Activated T-helper 17 cell treated with anti-CD3 and anti-CD28 coated beads, Interleukin-2, amount 50 U/mL, for 72 hours (primary cell): ENCODE results near the gene PTP4A1. TPM values are rescaled to one million over a fixed set of nuclear protein-coding genes. Genes with fewer than 3 reads are reported as not detected.

Experiments
- ATAC-seq: fragments of 150-1000 bp; cut with Tn5 transposase; replicated peaks from 2 replicates; pipeline ENCODE4 v1.10.0; 2021; ENCODE audit warnings: mild to moderate bottlenecking, moderate library complexity
- H3K27ac Mint-ChIP-seq: one replicate; pipeline ENCODE4 v1.8.0; 2022; ENCODE audit warnings: mixed read lengths
- H3K27me3 Mint-ChIP-seq: one replicate; pipeline ENCODE4 v1.8.0; 2022; ENCODE audit warnings: mixed read lengths
- H3K36me3 Mint-ChIP-seq: one replicate; pipeline ENCODE4 v1.8.0; 2022; ENCODE audit warnings: low read depth, mild to moderate bottlenecking, mixed read lengths
- H3K4me1 Mint-ChIP-seq: one replicate; pipeline ENCODE4 v1.8.0; 2022; ENCODE audit warnings: mixed read lengths
- H3K4me3 Mint-ChIP-seq: one replicate; pipeline ENCODE4 v1.8.0; 2022; ENCODE audit warnings: mild to moderate bottlenecking, mixed read lengths
- H3K9me3 Mint-ChIP-seq: one replicate; pipeline ENCODE4 v1.8.0; 2022; ENCODE audit warnings: mixed read lengths
- total RNA-seq, 2 donors: library from RNA; stranded (reverse); gene quantifications; one replicate each; pipeline ENCODE4 v1.2.3, GENCODE V29; 2022

PTP4A1 gene
- total RNA-seq, 2 donors from 2014 or later: 43.3 to 70.8 TPM

DNA sequence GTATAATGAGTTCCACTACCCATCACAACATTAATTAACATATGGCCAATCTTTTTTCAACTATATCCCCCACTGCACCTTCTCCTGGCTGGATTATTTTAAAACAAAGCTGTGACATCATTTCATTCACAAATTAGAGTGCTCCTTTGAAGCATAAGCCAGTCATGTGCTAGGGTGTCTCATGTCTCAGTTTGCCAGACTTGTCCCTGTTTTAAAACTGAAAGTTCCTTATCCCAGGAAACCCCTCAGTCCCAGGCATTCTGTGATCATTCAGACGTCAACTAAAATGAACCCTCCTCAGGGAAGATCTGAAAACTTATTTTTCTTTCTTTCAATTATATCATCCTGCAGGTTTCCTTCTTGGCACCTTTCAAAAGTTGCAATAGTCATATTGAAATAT, 29.3 kb upstream of the PTP4A1 start:
- peaks cover 3% of the 10 kb centered on the region for H3K9me3 Mint-ChIP-seq
- H3K4me1 Mint-ChIP-seq: no peaks in the 10 kb centered on the region
- peaks cover 19% of the 10 kb centered on the region for H3K27me3 Mint-ChIP-seq
- H3K4me3 Mint-ChIP-seq: no peak overlapping the region
- ATAC-seq: no peak
- H3K27ac Mint-ChIP-seq: no peak overlapping the region
- no peaks in the 10 kb centered on the region for H3K36me3 Mint-ChIP-seq

DNA sequence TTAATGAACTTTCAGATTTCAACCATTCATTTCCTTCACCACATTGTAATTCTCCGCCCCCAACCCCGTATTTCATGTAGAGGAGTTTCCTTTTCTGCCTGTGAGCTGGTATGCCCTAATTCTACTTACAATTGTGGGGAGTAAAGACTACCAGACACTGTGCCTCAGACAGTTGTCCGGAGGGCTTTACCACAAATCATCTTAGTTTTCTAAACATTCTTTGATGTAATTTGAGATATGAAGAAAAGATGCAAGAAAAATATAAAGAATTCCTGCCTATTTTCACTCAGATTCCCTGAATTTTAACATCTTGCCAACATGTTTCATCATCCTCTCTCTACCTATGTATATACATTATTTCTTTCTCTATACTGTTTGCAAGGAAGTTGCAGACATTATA, 28.3 kb upstream of the PTP4A1 start:
- H3K4me3 Mint-ChIP-seq: no peak overlapping the region
- no peaks in the 10 kb centered on the region for H3K36me3 Mint-ChIP-seq
- no peak for ATAC-seq
- H3K27me3 Mint-ChIP-seq: peaks cover 21% of the 10 kb centered on the region
- H3K4me1 Mint-ChIP-seq: no peaks in the 10 kb centered on the region
- H3K9me3 Mint-ChIP-seq: peaks cover 3% of the 10 kb centered on the region
- no peak overlapping the region for H3K27ac Mint-ChIP-seq

DNA sequence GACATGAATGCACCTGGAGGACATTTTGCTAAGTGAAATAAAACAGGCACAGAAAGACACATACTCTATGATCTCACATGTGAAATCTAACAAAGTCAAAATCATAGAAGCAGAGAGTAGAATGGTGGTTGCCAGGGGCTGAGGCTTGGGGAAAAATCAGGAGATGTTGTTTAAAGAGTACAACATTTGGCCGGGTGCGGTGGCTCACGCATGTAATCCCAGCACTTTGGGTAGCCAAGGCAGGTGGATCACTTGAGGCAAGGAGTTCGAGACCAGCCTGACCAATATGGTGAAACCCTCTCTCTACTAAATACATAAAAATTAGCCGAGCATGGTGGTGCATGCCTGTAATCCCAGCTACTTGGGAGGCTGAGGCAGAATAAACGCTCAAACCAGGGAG, 26.0 kb upstream of the PTP4A1 start:
- Mint-ChIP-seq H3K4me1 (no peaks in the 10 kb centered on the region), H3K36me3 (no peaks in the 10 kb centered on the region)
- no peak for ATAC-seq

GRCh38 chr6:63546697-63547096, 25.6 kb upstream of the PTP4A1 start:
- H3K27ac Mint-ChIP-seq: no peak overlapping the region
- peaks cover 2% of the 10 kb centered on the region for H3K9me3 Mint-ChIP-seq
- H3K36me3 Mint-ChIP-seq: no peaks in the 10 kb centered on the region
- H3K27me3 Mint-ChIP-seq: peaks cover 16% of the 10 kb centered on the region
- ATAC-seq: no peak
- H3K4me3 Mint-ChIP-seq: no peak overlapping the region
- H3K4me1 Mint-ChIP-seq: no peaks in the 10 kb centered on the region

More for the DNA sequence above, 26.0 kb upstream of the PTP4A1 start:
- Mint-ChIP-seq H3K4me3 (no peak overlapping the region), H3K9me3 (peaks cover 3% of the 10 kb centered on the region), H3K27ac (no peak overlapping the region), H3K27me3 (peaks cover 19% of the 10 kb centered on the region)

DNA sequence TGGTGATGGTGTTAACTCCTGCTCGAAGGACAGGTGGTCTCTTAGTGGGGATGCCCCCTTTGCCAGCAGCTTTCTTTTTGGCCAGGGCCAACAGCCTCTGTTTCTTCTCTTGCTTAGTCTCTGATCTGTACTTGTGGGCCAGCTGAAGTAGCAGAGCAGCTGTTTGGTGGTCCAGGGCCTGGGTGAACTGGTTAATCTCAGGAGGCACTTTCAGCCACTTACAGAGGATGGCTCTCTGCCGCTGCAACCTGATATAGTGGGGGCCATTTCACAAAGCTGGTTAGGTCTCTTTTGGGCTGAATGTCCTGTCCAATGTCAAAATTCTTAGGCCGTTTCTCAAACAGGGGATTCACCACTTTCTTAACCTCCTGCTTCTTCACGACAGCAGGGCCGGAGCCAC, 23.2 kb upstream of the PTP4A1 start:
- Mint-ChIP-seq H3K27ac (no peak overlapping the region), H3K4me3 (no peak overlapping the region), H3K36me3 (no peaks in the 10 kb centered on the region), H3K4me1 (no peaks in the 10 kb centered on the region), H3K9me3 (no peaks in the 10 kb centered on the region), H3K27me3 (peaks cover 13% of the 10 kb centered on the region)
- no peak for ATAC-seq

DNA sequence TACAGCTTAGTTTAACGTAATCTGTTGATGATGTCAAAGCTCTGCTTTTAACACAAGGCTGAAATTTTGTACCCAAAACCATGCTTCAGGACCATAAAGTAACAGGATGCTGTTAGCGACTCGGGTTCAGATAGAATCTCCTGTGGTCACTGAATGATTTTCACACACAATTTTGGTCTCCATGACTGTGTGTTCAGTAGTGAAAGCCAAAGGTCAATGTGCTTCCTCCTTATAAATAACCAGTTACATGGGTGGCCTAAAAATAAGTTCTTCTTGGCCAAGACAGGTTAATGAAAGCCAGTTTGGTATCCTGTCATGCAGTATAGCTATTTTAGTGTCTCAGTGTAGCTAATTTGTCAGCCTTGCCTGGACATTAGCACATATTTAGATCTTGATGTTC, 19.1 kb upstream of the PTP4A1 start:
- Mint-ChIP-seq H3K4me3 (no peak overlapping the region), H3K36me3 (no peaks in the 10 kb centered on the region), H3K27ac (no peak overlapping the region), H3K4me1 (no peaks in the 10 kb centered on the region), H3K9me3 (no peaks in the 10 kb centered on the region), H3K27me3 (peaks cover 19% of the 10 kb centered on the region)
- no peak for ATAC-seq

DNA sequence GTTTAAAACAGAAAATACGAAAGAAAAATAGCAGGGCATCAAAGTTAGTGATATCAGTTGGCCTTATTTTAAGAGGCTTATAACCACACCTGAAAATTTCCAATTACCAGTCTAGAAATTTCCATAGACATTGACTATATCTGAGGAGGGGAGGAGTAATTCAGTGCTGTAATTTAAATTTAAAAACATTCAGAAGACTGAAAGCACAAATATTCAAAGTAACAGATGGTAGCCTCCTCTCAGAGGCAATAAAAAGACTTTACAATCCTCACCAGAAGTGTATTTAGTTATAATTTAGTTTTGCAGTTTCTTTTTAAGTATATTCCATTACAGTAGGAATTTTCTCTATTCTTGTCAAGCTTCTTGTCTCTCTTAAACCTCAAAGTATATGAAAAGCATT, 18.4 kb upstream of the PTP4A1 start:
- no peaks in the 10 kb centered on the region for H3K36me3 Mint-ChIP-seq
- H3K4me1 Mint-ChIP-seq: no peaks in the 10 kb centered on the region
- no peak overlapping the region for H3K4me3 Mint-ChIP-seq
- ATAC-seq: no peak
- no peak overlapping the region for H3K27ac Mint-ChIP-seq
- no peaks in the 10 kb centered on the region for H3K9me3 Mint-ChIP-seq
- peaks cover 22% of the 10 kb centered on the region for H3K27me3 Mint-ChIP-seq

DNA sequence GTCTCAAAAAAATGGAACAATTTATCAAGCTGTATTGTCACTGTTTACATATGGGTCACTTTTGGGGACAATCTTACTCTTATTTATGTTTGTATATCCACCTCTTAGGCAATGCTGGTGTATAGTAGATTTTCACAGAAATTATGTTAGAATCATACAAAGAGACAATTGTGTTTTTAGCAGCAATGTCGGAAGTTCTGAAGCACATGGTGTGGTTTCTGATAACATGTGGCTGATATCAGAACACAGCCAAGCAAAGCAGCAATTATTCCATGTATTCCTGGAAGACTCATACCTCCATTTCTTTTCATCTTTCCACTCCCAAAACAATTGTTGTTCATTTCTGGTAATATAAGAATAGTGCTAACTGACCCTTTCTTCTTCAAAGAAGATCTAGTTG, 17.5 kb upstream of the PTP4A1 start:
- no peak for ATAC-seq
- H3K9me3 Mint-ChIP-seq: no peaks in the 10 kb centered on the region
- no peak overlapping the region for H3K27ac Mint-ChIP-seq
- H3K4me3 Mint-ChIP-seq: no peak overlapping the region
- no peaks in the 10 kb centered on the region for H3K4me1 Mint-ChIP-seq
- H3K36me3 Mint-ChIP-seq: no peaks in the 10 kb centered on the region
- H3K27me3 Mint-ChIP-seq: peaks cover 22% of the 10 kb centered on the region

DNA sequence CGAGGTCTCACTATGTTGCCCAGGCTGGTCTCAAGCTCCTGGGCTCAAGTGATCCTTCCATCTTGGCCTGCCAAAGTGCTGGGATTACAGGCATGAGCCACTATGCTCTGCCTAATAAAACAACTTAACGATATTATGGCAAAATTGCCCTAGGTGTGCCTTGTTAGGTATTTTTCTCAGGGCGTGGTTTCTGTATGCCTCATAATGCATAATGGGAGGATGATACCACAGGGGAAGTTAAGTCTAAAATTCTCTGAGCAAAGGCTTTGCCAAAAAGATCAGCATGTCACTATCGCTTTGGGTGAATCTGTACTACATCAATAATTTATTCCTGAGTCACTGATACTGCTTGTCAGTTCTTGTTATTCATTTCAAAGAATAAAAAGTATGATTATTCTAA, 15.9 kb upstream of the PTP4A1 start:
- no peak overlapping the region for H3K4me3 Mint-ChIP-seq
- no peaks in the 10 kb centered on the region for H3K36me3 Mint-ChIP-seq

DNA sequence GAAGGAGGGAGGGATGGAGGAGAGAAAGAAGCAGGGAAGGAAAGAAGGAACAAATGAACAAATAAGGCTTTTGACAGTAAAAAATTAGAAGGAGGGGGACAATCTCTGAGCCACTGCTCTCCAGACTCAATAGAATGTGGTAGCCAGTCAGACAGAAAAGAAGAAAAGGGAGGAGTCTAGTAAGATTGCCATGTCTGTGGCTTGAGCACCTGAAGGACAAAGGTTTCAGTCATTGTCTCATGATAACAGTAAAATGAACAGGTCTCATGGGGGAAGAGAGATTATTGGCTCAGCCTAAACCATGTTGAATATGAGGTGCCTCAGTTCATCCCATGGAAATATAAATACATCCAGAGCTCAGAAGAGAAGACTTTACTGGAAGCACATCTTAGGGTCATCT, 14.0 kb upstream of the PTP4A1 start:
- H3K9me3 Mint-ChIP-seq: no peaks in the 10 kb centered on the region
- ATAC-seq: no peak
- peaks cover 27% of the 10 kb centered on the region for H3K27me3 Mint-ChIP-seq
- no peaks in the 10 kb centered on the region for H3K4me1 Mint-ChIP-seq
- H3K4me3 Mint-ChIP-seq: no peak overlapping the region
- H3K36me3 Mint-ChIP-seq: no peaks in the 10 kb centered on the region
- no peak overlapping the region for H3K27ac Mint-ChIP-seq

More for the DNA sequence above, 15.9 kb upstream of the PTP4A1 start:
- no peak overlapping the region for H3K27ac Mint-ChIP-seq
- H3K9me3 Mint-ChIP-seq: no peaks in the 10 kb centered on the region
- no peaks in the 10 kb centered on the region for H3K4me1 Mint-ChIP-seq
- ATAC-seq: no peak
- peaks cover 22% of the 10 kb centered on the region for H3K27me3 Mint-ChIP-seq

- H3K9me3 Mint-ChIP-seq: no peaks in the 10 kb centered on the region
- peaks cover 27% of the 10 kb centered on the region for H3K27me3 Mint-ChIP-seq
- no peak overlapping the region for H3K4me3 Mint-ChIP-seq
- no peak overlapping the region for H3K27ac Mint-ChIP-seq
- no peak for ATAC-seq
- H3K4me1 Mint-ChIP-seq: no peaks in the 10 kb centered on the region
- no peaks in the 10 kb centered on the region for H3K36me3 Mint-ChIP-seq
Measured at GRCh38 chr6:63560801-63561287, 11.4 kb upstream of the PTP4A1 start.

DNA sequence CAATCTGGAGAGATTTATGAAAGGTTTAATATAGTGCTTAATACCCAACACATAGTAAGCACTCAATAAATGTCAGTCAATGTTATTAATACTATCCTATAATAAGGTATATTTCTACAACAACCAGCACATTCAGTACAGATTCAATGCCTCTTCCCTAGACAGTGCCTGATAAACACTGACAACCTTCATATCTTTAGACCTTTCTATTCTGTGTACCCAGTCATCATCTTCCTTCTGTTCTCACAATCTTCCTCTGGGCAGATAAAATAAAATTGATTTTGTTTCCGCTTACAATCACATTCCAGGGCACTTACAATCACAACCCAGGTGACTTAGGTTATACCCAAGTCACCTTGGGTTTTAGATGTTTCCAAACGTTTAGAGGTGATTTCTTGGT, 11.0 kb upstream of the PTP4A1 start:
- no peak for ATAC-seq
- no peaks in the 10 kb centered on the region for H3K9me3 Mint-ChIP-seq
- peaks cover 26% of the 10 kb centered on the region for H3K27me3 Mint-ChIP-seq
- no peak overlapping the region for H3K4me3 Mint-ChIP-seq
- no peaks in the 10 kb centered on the region for H3K4me1 Mint-ChIP-seq
- no peak overlapping the region for H3K27ac Mint-ChIP-seq
- no peaks in the 10 kb centered on the region for H3K36me3 Mint-ChIP-seq

GRCh38 chr6:63563235-63563634, 9.0 kb upstream of the PTP4A1 start:
- no peak for ATAC-seq
- H3K27ac Mint-ChIP-seq: no peak overlapping the region

GRCh38 chr6:63565058-63565726, 7.1 kb upstream of the PTP4A1 start:
- H3K4me3 Mint-ChIP-seq: no peak overlapping the region
- no peaks in the 10 kb centered on the region for H3K36me3 Mint-ChIP-seq
- no peaks in the 10 kb centered on the region for H3K4me1 Mint-ChIP-seq
- H3K9me3 Mint-ChIP-seq: no peaks in the 10 kb centered on the region
- ATAC-seq: no peak
- no peak overlapping the region for H3K27ac Mint-ChIP-seq
- peaks cover 9% of the 10 kb centered on the region for H3K27me3 Mint-ChIP-seq

More at GRCh38 chr6:63563235-63563634, 9.0 kb upstream of the PTP4A1 start:
- H3K9me3 Mint-ChIP-seq: no peaks in the 10 kb centered on the region
- no peaks in the 10 kb centered on the region for H3K36me3 Mint-ChIP-seq
- no peaks in the 10 kb centered on the region for H3K4me1 Mint-ChIP-seq
- H3K27me3 Mint-ChIP-seq: peaks cover 12% of the 10 kb centered on the region
- H3K4me3 Mint-ChIP-seq: no peak overlapping the region

DNA sequence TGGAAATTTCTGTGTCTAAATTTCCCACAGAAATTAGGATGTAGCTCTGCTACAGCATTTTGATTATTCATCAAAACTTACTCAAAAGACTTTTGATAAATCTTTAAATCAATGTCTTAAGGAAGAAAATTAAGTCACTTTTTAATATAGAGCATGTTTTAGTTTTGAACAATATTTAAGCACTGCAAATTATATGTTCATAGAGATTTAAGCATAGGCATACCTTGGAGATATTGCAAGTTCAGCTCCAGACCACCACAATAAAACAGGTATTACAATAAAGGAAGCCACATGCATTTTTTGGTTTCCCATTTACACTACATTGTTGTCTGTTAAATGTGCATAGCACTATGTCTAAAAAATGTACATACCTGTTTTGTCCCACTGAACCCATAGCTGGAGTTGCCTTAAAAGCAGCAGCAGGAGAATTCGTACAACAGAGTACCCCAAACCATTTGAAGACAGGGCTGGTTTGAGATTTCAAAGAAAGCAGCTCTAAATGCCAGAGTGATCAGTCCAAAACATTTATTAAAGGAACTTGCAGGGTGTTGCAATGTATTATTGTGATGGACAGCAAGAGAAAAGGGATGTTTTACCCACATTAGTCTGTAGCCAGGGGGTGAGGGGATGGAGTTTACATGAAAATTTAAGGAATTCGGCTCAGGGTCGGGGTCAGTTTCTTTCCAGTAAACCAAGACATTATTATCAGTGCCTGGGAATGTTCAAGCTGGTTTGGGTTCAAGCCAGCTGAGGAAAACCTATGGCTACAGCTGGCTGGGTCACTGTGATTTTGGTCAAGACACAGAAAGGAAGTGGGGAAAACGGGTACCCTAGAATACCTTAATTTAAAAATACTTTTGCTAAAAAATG, 6.3 kb upstream of the PTP4A1 start:
- Mint-ChIP-seq H3K9me3 (no peaks in the 10 kb centered on the region), H3K36me3 (no peaks in the 10 kb centered on the region), H3K27me3 (peaks cover 9% of the 10 kb centered on the region), H3K27ac (no peak overlapping the region), H3K4me3 (no peak overlapping the region), H3K4me1 (no peaks in the 10 kb centered on the region)
- ATAC-seq: no peak
